ENCODE data around the gene BMPR2. TPM values are rescaled to one million over a fixed set of nuclear protein-coding genes. Genes with fewer than 3 reads are reported as not detected.
"Not testable (repeated sequence)": the region's sequence is repeated elsewhere in the genome, so short reads cannot be mapped to it uniquely, and the experiment has no call there.

The BMPR2 gene
- total and polyA plus RNA-seq, 4 donors: 4.3 to 16.2 (median 7.7) TPM

- TF ChIP-seq, protein P1, sequence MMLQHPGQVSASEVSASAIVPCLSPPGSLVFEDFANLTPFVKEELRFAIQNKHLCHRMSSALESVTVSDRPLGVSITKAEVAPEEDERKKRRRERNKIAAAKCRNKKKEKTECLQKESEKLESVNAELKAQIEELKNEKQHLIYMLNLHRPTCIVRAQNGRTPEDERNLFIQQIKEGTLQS (IDR thresholded peaks at IDR 0.05): no peak
These were observed 119.1 kb downstream of the BMPR2 start for GRCh38 chr2:202495230-202495604.

GRCh38 chr2:202496835-202497472 lies 120.8 kb downstream of the BMPR2 start:
- not testable (repeated sequence) for H3K4me1 ChIP-seq (ENCODE audit: control insufficient read depth in 4 of 4, insufficient read depth in 4 of 4, low read length in 3 of 4); H3K36me3 ChIP-seq (ENCODE audit: control insufficient read depth in 4 of 4, insufficient read depth in 3 of 4, low read depth in 1 of 4, low read length in 3 of 4); H3K9me3 ChIP-seq (ENCODE audit: control insufficient read depth in 4 of 4, low read length in 3 of 4); DNase-seq (ENCODE audit: low spot score); H3K4me3 ChIP-seq (ENCODE audit: low read depth in 1 of 3, low read length in 3 of 3); H3K27ac ChIP-seq (ENCODE audit: low read depth in 1 of 2, low read length in 2 of 2); H3K27me3 ChIP-seq (ENCODE audit: control insufficient read depth in 4 of 4, insufficient read depth in 4 of 4, low read length in 3 of 4); H3K9ac ChIP-seq (ENCODE audit: low read depth in 1 of 2, low read length in 2 of 2)
- 94% methylated on average over 38 of the region's 38 CpGs for WGBS

More at GRCh38 chr2:202495230-202495604, 119.1 kb downstream of the BMPR2 start:
- Histone ChIP-seq H3K9me3 (ENCODE audit: control insufficient read depth in 4 of 4, low read length in 3 of 4) (no peaks in the 10 kb centered on the region), H3K36me3 (ENCODE audit: control insufficient read depth in 4 of 4, insufficient read depth in 3 of 4, low read depth in 1 of 4, low read length in 3 of 4) (peaks cover 0 to 2% (median 0%) of the 10 kb centered on the region in 4 donors), H3K9ac (ENCODE audit: low read depth in 1 of 2, low read length in 2 of 2) (no peak overlapping the region), H3K4me1 (ENCODE audit: control insufficient read depth in 4 of 4, insufficient read depth in 4 of 4, low read length in 3 of 4) (no peaks in the 10 kb centered on the region), H3K4me3 (ENCODE audit: low read depth in 1 of 3, low read length in 3 of 3) (no peak overlapping the region), H3K27ac (ENCODE audit: low read depth in 1 of 2, low read length in 2 of 2) (no peak overlapping the region), H3K27me3 (ENCODE audit: control insufficient read depth in 4 of 4, insufficient read depth in 4 of 4, low read length in 3 of 4) (no peaks in the 10 kb centered on the region)
- 96% methylated on average over 23 of the region's 23 CpGs for WGBS
- DNase-seq (ENCODE audit: low spot score): no peak

DNA sequence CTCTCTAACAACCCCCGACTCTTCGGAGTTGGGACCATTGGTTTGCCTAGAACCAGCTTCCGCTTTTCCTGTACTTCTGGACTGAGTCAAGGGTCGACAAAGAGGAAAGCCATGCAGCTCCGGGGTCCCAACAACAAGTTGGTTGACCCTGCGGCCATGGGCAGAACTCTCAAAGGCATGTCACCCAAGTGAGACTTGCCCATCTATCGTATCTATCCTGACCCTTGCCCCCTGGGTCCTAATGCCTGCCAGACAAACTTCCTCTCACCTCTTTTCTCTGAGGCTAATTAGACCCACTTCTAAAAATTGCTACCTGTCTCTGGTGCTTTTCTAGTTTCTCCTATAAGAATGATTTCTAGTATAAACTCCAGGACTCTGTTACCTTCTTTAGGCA lies 121.3 kb downstream of the BMPR2 start:
- not testable (repeated sequence) for DNase-seq (ENCODE audit: low spot score); H3K9me3 ChIP-seq (ENCODE audit: control insufficient read depth in 4 of 4, low read length in 3 of 4); H3K36me3 ChIP-seq (ENCODE audit: control insufficient read depth in 4 of 4, insufficient read depth in 3 of 4, low read depth in 1 of 4, low read length in 3 of 4); H3K9ac ChIP-seq (ENCODE audit: low read depth in 1 of 2, low read length in 2 of 2); H3K27me3 ChIP-seq (ENCODE audit: control insufficient read depth in 4 of 4, insufficient read depth in 4 of 4, low read length in 3 of 4); H3K4me1 ChIP-seq (ENCODE audit: control insufficient read depth in 4 of 4, insufficient read depth in 4 of 4, low read length in 3 of 4); H3K4me3 ChIP-seq (ENCODE audit: low read depth in 1 of 3, low read length in 3 of 3); H3K27ac ChIP-seq (ENCODE audit: low read depth in 1 of 2, low read length in 2 of 2)
- WGBS: 82% methylated on average over 7 of the region's 7 CpGs

DNA sequence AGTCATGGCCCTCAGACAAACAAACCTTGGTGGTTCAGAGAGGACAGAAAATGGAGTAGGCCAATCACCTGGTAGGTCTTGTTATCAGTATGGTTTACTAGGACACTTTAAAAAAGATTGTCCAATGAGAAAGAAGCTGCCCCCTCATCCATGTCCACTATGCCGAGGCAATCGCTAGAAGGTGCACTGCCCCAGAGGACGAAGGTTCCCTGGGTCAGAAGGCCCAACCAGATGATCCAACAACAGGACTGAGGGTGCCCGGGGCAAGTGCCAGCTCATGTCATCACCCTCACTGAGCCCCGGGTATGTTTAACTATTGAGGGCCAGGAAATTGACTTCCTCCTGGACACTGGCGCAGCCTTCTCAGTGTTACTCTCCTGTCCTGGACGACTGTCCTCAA lies 123.7 kb downstream of the BMPR2 start:
- WGBS: 48% methylated on average over 7 of the region's 7 CpGs
- H3K36me3 ChIP-seq (ENCODE audit: control insufficient read depth in 4 of 4, insufficient read depth in 3 of 4, low read depth in 1 of 4, low read length in 3 of 4); H3K27me3 ChIP-seq (ENCODE audit: control insufficient read depth in 4 of 4, insufficient read depth in 4 of 4, low read length in 3 of 4); H3K4me3 ChIP-seq (ENCODE audit: low read depth in 1 of 3, low read length in 3 of 3); H3K4me1 ChIP-seq (ENCODE audit: control insufficient read depth in 4 of 4, insufficient read depth in 4 of 4, low read length in 3 of 4); H3K9ac ChIP-seq (ENCODE audit: low read depth in 1 of 2, low read length in 2 of 2); DNase-seq (ENCODE audit: low spot score); H3K27ac ChIP-seq (ENCODE audit: low read depth in 1 of 2, low read length in 2 of 2); H3K9me3 ChIP-seq (ENCODE audit: control insufficient read depth in 4 of 4, low read length in 3 of 4): not testable (repeated sequence)
- TF ChIP-seq RXRA (IDR thresholded peaks at IDR 0.05) (peak; percentile 66 to 85), HNF4A (conservative IDR thresholded peaks at IDR 0.05) (peak; percentile 35 to 68), YY1 (IDR thresholded peaks at IDR 0.05) (peak; percentile 24)

DNA sequence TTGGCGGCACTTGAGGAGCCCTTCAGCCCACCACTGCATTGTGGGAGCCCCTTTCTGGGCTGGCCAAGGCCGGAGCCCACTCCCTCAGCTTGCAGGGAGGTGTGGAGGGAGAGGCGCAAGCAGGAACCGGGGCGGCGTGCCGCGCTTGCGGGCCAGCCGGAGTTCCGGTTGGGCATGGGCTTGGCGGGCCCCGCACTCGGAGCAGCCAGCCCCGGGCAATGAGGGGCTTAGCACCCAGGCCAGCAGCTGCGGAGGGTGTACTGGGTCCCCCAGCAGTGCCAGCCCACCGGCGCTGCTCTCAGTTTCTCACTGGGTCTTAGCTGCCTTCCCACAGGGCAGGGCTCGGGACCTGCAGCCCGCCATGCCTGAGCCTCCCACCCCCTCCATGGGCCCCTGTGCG lies 127.1 kb downstream of the BMPR2 start:
- not testable (repeated sequence) for H3K4me1 ChIP-seq (ENCODE audit: control insufficient read depth in 4 of 4, insufficient read depth in 4 of 4, low read length in 3 of 4); H3K9me3 ChIP-seq (ENCODE audit: control insufficient read depth in 4 of 4, low read length in 3 of 4); DNase-seq (ENCODE audit: low spot score); H3K36me3 ChIP-seq (ENCODE audit: control insufficient read depth in 4 of 4, insufficient read depth in 3 of 4, low read depth in 1 of 4, low read length in 3 of 4); H3K9ac ChIP-seq (ENCODE audit: low read depth in 1 of 2, low read length in 2 of 2); H3K27ac ChIP-seq (ENCODE audit: low read depth in 1 of 2, low read length in 2 of 2); H3K4me3 ChIP-seq (ENCODE audit: low read depth in 1 of 3, low read length in 3 of 3); H3K27me3 ChIP-seq (ENCODE audit: control insufficient read depth in 4 of 4, insufficient read depth in 4 of 4, low read length in 3 of 4)
- 96% methylated on average over 21 of the region's 21 CpGs for WGBS

All from liver (tissue), 9 donors.